ENCODE data around the gene LTB. TPM values are rescaled to one million over a fixed set of nuclear protein-coding genes. Genes with fewer than 3 reads are reported as not detected.

The LTB gene
- total and polyA plus RNA-seq, 4 experiments from 2014 or later, result 802 to 3,276 (median 1,633) TPM

GRCh38 chr6:31580807-31581433 is 1.3 kb downstream of the LTB start:
- ChIA-PET POLR2A (ENCODE audit: partially characterized antibody) (interaction anchor here (0.7 to 52.5 kb wide), 21 partner anchors 2 to 1636 kb away, joined by 3 to 3597 read pairs (median 5); partner anchors contain the start of genes ABHD16A, ATP6V1G2, BAG6 and C6orf47), CTCF (ENCODE audit: partially characterized antibody) (interaction anchor here (1.5 to 19.7 kb wide), 6 partner anchors 12 to 87 kb away, joined by 3 to 962 read pairs (median 35); partner anchors contain the start of genes ATP6V1G2, DDX39B, LST1 and NCR3)
- Histone ChIP-seq H3K27ac (ENCODE audit: low read depth, low read length) (peak overlapping the region; percentile 92), H3K4me1 (ENCODE audit: insufficient read depth, low read length) (peaks cover 71% of the 10 kb centered on the region), H3K36me3 (ENCODE audit: insufficient read depth, low read length) (peaks cover 12% of the 10 kb centered on the region), H3K27me3 (ENCODE audit: insufficient read depth, low read length) (no peaks in the 10 kb centered on the region), H3K4me3 (ENCODE audit: low read length in 2 of 2) (peak overlapping the region; percentile 89 to 95), H3K9me3 (ENCODE audit: control insufficient read depth in 1 of 2, low read length in 2 of 2) (no peaks in the 10 kb centered on the region)
- peaks cover 32 to 95% (median 53%) of the 10 kb centered on the region in 4 donors for H3K4me1 Mint-ChIP-seq
- H3K36me3 Mint-ChIP-seq, result peaks cover 55 to 56% of the 10 kb centered on the region in 2 donors
- H3K9me3 Mint-ChIP-seq, result no peaks in the 10 kb centered on the region
- H3K27ac Mint-ChIP-seq, result peak overlapping the region; percentile 96 to 100 (median 99)
- H3K4me3 Mint-ChIP-seq, result peak overlapping the region; percentile 95 to 100 (median 99)
- peak; percentile 83 to 89 (median 85) for DNase-seq
- intact Hi-C loops (cut with micrococcal nuclease), result loop anchor here (1.0 to 5.0 kb wide), 6 partner anchors 9 to 89 kb away; partner anchors contain the start of genes BAG6, LTA and NFKBIL1
- H3K27me3 Mint-ChIP-seq, result no peaks in the 10 kb centered on the region

GRCh38 chr6:31580438-31580740 is 1.8 kb downstream of the LTB start:
- CTCF ChIA-PET (ENCODE audit: partially characterized antibody), result interaction anchor here (1.5 to 19.7 kb wide), 6 partner anchors 11 to 86 kb away, joined by 3 to 962 read pairs (median 35); partner anchors contain the start of genes ATP6V1G2, DDX39B, LST1 and NCR3
- Mint-ChIP-seq H3K27ac (peak overlapping the region; percentile 96 to 100 (median 99)), H3K27me3 (no peaks in the 10 kb centered on the region), H3K4me3 (peak overlapping the region; percentile 95 to 100 (median 99)), H3K9me3 (no peaks in the 10 kb centered on the region), H3K4me1 (peaks cover 29 to 95% (median 50%) of the 10 kb centered on the region in 4 donors), H3K36me3 (peaks cover 56 to 61% of the 10 kb centered on the region in 2 donors)
- Histone ChIP-seq H3K9me3 (ENCODE audit: control insufficient read depth in 1 of 2, low read length in 2 of 2) (no peaks in the 10 kb centered on the region), H3K4me3 (ENCODE audit: low read length in 2 of 2) (peak overlapping the region; percentile 89 to 95), H3K27me3 (ENCODE audit: insufficient read depth, low read length) (no peaks in the 10 kb centered on the region), H3K36me3 (ENCODE audit: insufficient read depth, low read length) (peaks cover 12% of the 10 kb centered on the region), H3K27ac (ENCODE audit: low read depth, low read length) (peak overlapping the region; percentile 92), H3K4me1 (ENCODE audit: insufficient read depth, low read length) (peaks cover 67% of the 10 kb centered on the region)
- POLR2A ChIA-PET (ENCODE audit: partially characterized antibody), result interaction anchor here (0.8 to 52.5 kb wide), 15 partner anchors 2 to 252 kb away, joined by 3 to 3597 read pairs (median 5); partner anchors contain the start of genes ABHD16A, ATP6V1G2, BAG6 and C6orf47
- intact Hi-C loops (cut with micrococcal nuclease), result loop anchor here (1.0 to 5.0 kb wide), 4 partner anchors 8 to 88 kb away; partner anchors contain the start of genes BAG6, LTA and NFKBIL1
- no peak for DNase-seq

- intact Hi-C loops (cut with micrococcal nuclease), result loop anchor here (1.0 to 5.0 kb wide), 4 partner anchors 7 to 87 kb away; partner anchors contain the start of genes BAG6, LTA and NFKBIL1
- Mint-ChIP-seq H3K4me1 (peaks cover 33 to 95% (median 52%) of the 10 kb centered on the region in 4 donors), H3K36me3 (peaks cover 56 to 63% of the 10 kb centered on the region in 2 donors), H3K27ac (peak overlapping the region; percentile 96 to 100 (median 99)), H3K27me3 (no peaks in the 10 kb centered on the region), H3K9me3 (no peaks in the 10 kb centered on the region), H3K4me3 (peak overlapping the region; percentile 95 to 100 (median 99))
- H3K27ac ChIP-seq (ENCODE audit: low read depth, low read length), result peak overlapping the region; percentile 92
- H3K4me3 ChIP-seq (ENCODE audit: low read length in 2 of 2), result peak overlapping the region; percentile 89 to 95
- no peaks in the 10 kb centered on the region for H3K9me3 ChIP-seq (ENCODE audit: control insufficient read depth in 1 of 2, low read length in 2 of 2)
- peaks cover 67% of the 10 kb centered on the region for H3K4me1 ChIP-seq (ENCODE audit: insufficient read depth, low read length)
- no peaks in the 10 kb centered on the region for H3K27me3 ChIP-seq (ENCODE audit: insufficient read depth, low read length)
- H3K36me3 ChIP-seq (ENCODE audit: insufficient read depth, low read length), result peaks cover 12% of the 10 kb centered on the region
- ChIA-PET POLR2A (ENCODE audit: partially characterized antibody) (interaction anchor here (0.8 to 52.5 kb wide), 14 partner anchors 3 to 392 kb away, joined by 3 to 3597 read pairs (median 4); partner anchors contain the start of genes ABHD16A, ATP6V1G2, BAG6 and C6orf47), CTCF (ENCODE audit: partially characterized antibody) (interaction anchor here (1.5 to 19.7 kb wide), 6 partner anchors 11 to 86 kb away, joined by 3 to 962 read pairs (median 35); partner anchors contain the start of genes ATP6V1G2, DDX39B, LST1 and NCR3)
- DNase-seq, result peak in 1 of 5 donors; percentile 53
Measured at GRCh38 chr6:31579546-31580437, 2.4 kb downstream of the LTB start.

- Histone ChIP-seq H3K4me3 (ENCODE audit: low read length in 2 of 2) (peak overlapping the region in 1 of 2 donors; percentile 95), H3K27ac (ENCODE audit: low read depth, low read length) (peak overlapping the region; percentile 92), H3K4me1 (ENCODE audit: insufficient read depth, low read length) (peaks cover 67% of the 10 kb centered on the region), H3K27me3 (ENCODE audit: insufficient read depth, low read length) (no peaks in the 10 kb centered on the region), H3K9me3 (ENCODE audit: control insufficient read depth in 1 of 2, low read length in 2 of 2) (no peaks in the 10 kb centered on the region), H3K36me3 (ENCODE audit: insufficient read depth, low read length) (peaks cover 12% of the 10 kb centered on the region)
- ChIA-PET CTCF (ENCODE audit: partially characterized antibody) (interaction anchor here (7.6 to 19.7 kb wide), 3 partner anchors 10 to 24 kb away, joined by 53 to 962 read pairs (median 595); partner anchors contain the start of genes ATP6V1G2, LST1, NCR3 and NFKBIL1), POLR2A (ENCODE audit: partially characterized antibody) (interaction anchor here (1.0 to 52.5 kb wide), 6 partner anchors 3 to 393 kb away, joined by 3 to 3597 read pairs (median 24); partner anchors contain the start of genes ATP6V1G2, DDX39B, DXO and LST1)
- Mint-ChIP-seq H3K27me3 (no peaks in the 10 kb centered on the region), H3K36me3 (peaks cover 56 to 66% of the 10 kb centered on the region in 2 donors), H3K9me3 (no peaks in the 10 kb centered on the region), H3K4me1 (peaks cover 37 to 95% (median 55%) of the 10 kb centered on the region in 4 donors), H3K4me3 (peak overlapping the region; percentile 95 to 100 (median 99)), H3K27ac (peak overlapping the region; percentile 88 to 100 (median 99))
- intact Hi-C loops (cut with micrococcal nuclease), result no loop called here
- DNase-seq, result no peak
Measured at GRCh38 chr6:31579119-31579505, 3.1 kb downstream of the LTB start.

DNA sequence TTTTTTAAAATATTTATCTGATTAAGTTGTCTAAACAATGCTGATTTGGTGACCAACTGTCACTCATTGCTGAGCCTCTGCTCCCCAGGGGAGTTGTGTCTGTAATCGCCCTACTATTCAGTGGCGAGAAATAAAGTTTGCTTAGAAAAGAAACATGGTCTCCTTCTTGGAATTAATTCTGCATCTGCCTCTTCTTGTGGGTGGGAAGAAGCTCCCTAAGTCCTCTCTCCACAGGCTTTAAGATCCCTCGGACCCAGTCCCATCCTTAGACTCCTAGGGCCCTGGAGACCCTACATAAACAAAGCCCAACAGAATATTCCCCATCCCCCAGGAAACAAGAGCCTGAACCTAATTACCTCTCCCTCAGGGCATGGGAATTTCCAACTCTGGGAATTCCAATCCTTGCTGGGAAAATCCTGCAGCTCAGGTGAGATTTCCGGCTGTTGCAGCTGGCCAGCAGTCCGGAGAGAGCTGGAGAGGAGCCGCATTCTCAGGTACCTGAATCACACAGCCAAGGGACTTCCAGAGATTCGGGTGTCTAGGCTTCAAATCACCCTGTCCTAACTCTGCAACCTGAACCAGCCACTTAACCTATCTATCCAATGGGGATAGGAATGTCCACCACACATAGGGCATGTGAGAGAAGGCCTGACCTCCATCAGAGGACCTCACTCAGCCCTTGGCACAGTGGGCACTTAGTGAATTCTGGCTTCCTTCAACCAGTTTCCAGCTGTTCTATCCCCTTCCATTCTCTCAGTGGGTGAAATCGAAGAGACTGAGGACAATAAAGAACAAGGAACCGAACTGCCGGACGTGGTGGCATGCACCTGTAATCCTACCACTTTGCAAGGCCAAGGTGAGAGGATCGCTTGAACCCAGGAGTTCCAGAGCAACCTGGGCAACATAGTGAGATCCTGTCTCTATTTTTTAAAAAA is 3.8 kb downstream of the LTB start:
- Mint-ChIP-seq H3K27ac (peak overlapping the region; percentile 88 to 100 (median 99)), H3K36me3 (peaks cover 56 to 67% of the 10 kb centered on the region in 2 donors), H3K9me3 (no peaks in the 10 kb centered on the region), H3K27me3 (no peaks in the 10 kb centered on the region), H3K4me3 (peak overlapping the region; percentile 95 to 100 (median 99)), H3K4me1 (peaks cover 40 to 96% (median 58%) of the 10 kb centered on the region in 4 donors)
- POLR2A ChIA-PET (ENCODE audit: partially characterized antibody), result interaction anchor here (0.7 to 52.5 kb wide), 7 partner anchors 4 to 393 kb away, joined by 3 to 3597 read pairs (median 5); partner anchors contain the start of genes ATP6V1G2, DDX39B, DXO and HSPA1B
- Histone ChIP-seq H3K27me3 (ENCODE audit: insufficient read depth, low read length) (no peaks in the 10 kb centered on the region), H3K27ac (ENCODE audit: low read depth, low read length) (peak overlapping the region; percentile 92), H3K9me3 (ENCODE audit: control insufficient read depth in 1 of 2, low read length in 2 of 2) (no peaks in the 10 kb centered on the region), H3K4me3 (ENCODE audit: low read length in 2 of 2) (peak overlapping the region in 1 of 2 donors; percentile 26), H3K36me3 (ENCODE audit: insufficient read depth, low read length) (peaks cover 12% of the 10 kb centered on the region), H3K4me1 (ENCODE audit: insufficient read depth, low read length) (peaks cover 67% of the 10 kb centered on the region)
- CTCF ChIA-PET (ENCODE audit: partially characterized antibody), result interaction anchor here (7.6 to 19.7 kb wide), 3 partner anchors 9 to 23 kb away, joined by 53 to 962 read pairs (median 595); partner anchors contain the start of genes ATP6V1G2, LST1, NCR3 and NFKBIL1
- no peak for DNase-seq
- intact Hi-C loops (cut with micrococcal nuclease), result no loop called here
